Measurements from ENCODE around the gene GMDS. TPM values are rescaled to one million over a fixed set of nuclear protein-coding genes. Genes with fewer than 3 reads are reported as not detected.

GMDS gene
- total and polyA plus RNA-seq, 2 of the 13 experiments (the other 11 are each of a cell fraction or from before 2014, with no cell fraction given), result 64.4 to 112 TPM

DNA sequence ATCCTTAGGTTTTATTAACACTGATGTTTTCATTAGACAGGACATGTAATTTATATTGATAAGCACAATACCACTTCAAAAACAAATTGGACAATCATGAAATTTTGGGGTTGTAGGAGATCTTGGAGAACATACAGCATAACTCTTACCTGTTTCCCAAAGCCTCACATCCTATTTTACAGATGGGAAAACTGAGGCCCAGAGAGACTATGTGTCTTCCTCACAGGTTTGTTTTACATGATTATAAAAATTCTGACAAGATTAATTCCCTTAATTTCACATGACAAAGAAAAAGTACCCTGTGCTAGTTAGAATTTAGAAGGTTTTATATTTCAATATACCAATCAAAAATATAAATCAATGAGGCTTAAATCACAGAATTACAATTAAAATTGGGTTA lies 145.5 kb downstream of the GMDS start:
- ChIA-PET CTCF (ENCODE audit: low intra/inter-chr PET ratio, low total read pairs) (no interaction called here), POLR2A (no interaction called here)
- FAIRE-seq (no peak), DNase-seq (ENCODE audit: low spot score) (no peak), ATAC-seq (no peak)
- no TSS peak for BruUV-seq (replicated peaks)
- H3K4me2 ChIP-seq (ENCODE audit: low read depth, low read length), result no peak overlapping the region
- H3K4me1 ChIP-seq (ENCODE audit: insufficient read depth, low read length), result peaks cover 5% of the 10 kb centered on the region
- no peak overlapping the region for H3K27ac ChIP-seq (ENCODE audit: extremely low read length, insufficient read depth, low read length)
- in situ Hi-C loops (cut with HindIII; ENCODE audit: extremely low pct_ligation_motif_present, low pct_unique_long_range_greater_than_20kb) (no loop called here), intact Hi-C loops (cut with micrococcal nuclease; ENCODE audit: unreplicated experiment) (loop anchor here (10.0 kb wide), 2 partner anchors 255 to 305 kb away; no protein-coding TSS in a partner anchor)
- H3K27me3 ChIP-seq (ENCODE audit: control insufficient read depth in 1 of 2, insufficient read depth in 2 of 2, low read length in 2 of 2), result no peaks in the 10 kb centered on the region
- no peak overlapping the region for H2AFZ ChIP-seq (ENCODE audit: low read length)
- no peaks in the 10 kb centered on the region for H3K9me3 ChIP-seq (ENCODE audit: low read length)
- peaks cover 4% of the 10 kb centered on the region for H3K79me2 ChIP-seq (ENCODE audit: insufficient read depth, low read length)
- peaks cover 11% of the 10 kb centered on the region; the same call in 1 of the 2 replicates for H4K20me1 ChIP-seq (ENCODE audit: insufficient read depth, low read length)
- H3K4me3 ChIP-seq (replicated peaks in 1 of 3; ENCODE audit: insufficient read depth in 1 of 3, low read depth in 2 of 3, low read length in 3 of 3), result no peak overlapping the region
- H3K9ac ChIP-seq (ENCODE audit: insufficient read depth, low read depth, low read length), result no peak overlapping the region
- H3K36me3 ChIP-seq (replicated peaks in 1 of 2; ENCODE audit: control insufficient read depth in 1 of 2, insufficient read depth in 2 of 2, low read length in 2 of 2), result peaks cover 0 to 10% of the 10 kb centered on the region in 2 experiments; a peak in 3 of 5 replicates
- TF ChIP-seq BRD4 (CRISPR knock-in tag; IDR thresholded peaks at IDR 0.05), result no peak
- peak; percentile 78 for TF ChIP-seq ZNF629 (CRISPR knock-in tag; conservative IDR thresholded peaks at IDR 0.05)

GRCh38 chr6:2097464-2097863 lies 147.9 kb downstream of the GMDS start:
- TF ChIP-seq RBM22 (optimal IDR thresholded peaks at IDR 0.05; ENCODE audit: low read length), result peak; percentile 42
- TF ChIP-seq ERF (CRISPR knock-in tag; IDR thresholded peaks at IDR 0.05), result no peak
- Histone ChIP-seq H3K4me2 (ENCODE audit: low read depth, low read length) (no peak overlapping the region), H3K27me3 (ENCODE audit: control insufficient read depth in 1 of 2, insufficient read depth in 2 of 2, low read length in 2 of 2) (no peaks in the 10 kb centered on the region), H3K79me2 (ENCODE audit: insufficient read depth, low read length) (peaks cover 2% of the 10 kb centered on the region), H3K4me1 (ENCODE audit: insufficient read depth, low read length) (no peaks in the 10 kb centered on the region), H3K27ac (ENCODE audit: extremely low read length, insufficient read depth, low read length) (no peak overlapping the region), H3K9me3 (ENCODE audit: low read length) (no peaks in the 10 kb centered on the region), H3K4me3 (replicated peaks in 1 of 3; ENCODE audit: insufficient read depth in 1 of 3, low read depth in 2 of 3, low read length in 3 of 3) (no peak overlapping the region), H3K36me3 (replicated peaks in 1 of 2; ENCODE audit: control insufficient read depth in 1 of 2, insufficient read depth in 2 of 2, low read length in 2 of 2) (peaks cover 0 to 14% of the 10 kb centered on the region in 2 experiments; a peak in 2 of 5 replicates), H4K20me1 (ENCODE audit: insufficient read depth, low read length) (0 out of 2 replicates have a peak, but pooled peaks cover 5% of the 10 kb centered on the region), H2AFZ (ENCODE audit: low read length) (no peak overlapping the region), H3K9ac (ENCODE audit: insufficient read depth, low read depth, low read length) (no peak overlapping the region)
- intact Hi-C loops (cut with micrococcal nuclease; ENCODE audit: unreplicated experiment), result no loop called here
- 94% methylated on average over 3 of the region's 3 CpGs for WGBS (ENCODE audit: low lambda C conversion rate)
- in situ Hi-C loops (cut with HindIII; ENCODE audit: extremely low pct_ligation_motif_present, low pct_unique_long_range_greater_than_20kb), result no loop called here
- CTCF ChIA-PET (ENCODE audit: low intra/inter-chr PET ratio, low total read pairs), result no interaction called here
- BruUV-seq (replicated peaks), result no TSS peak
- DNase-seq (ENCODE audit: low spot score) (no peak), FAIRE-seq (no peak), ATAC-seq (no peak)
- POLR2A ChIA-PET, result no interaction called here
